K562 (cell line): Measurements from ENCODE around the gene GNAI3. TPM values are rescaled to one million over a fixed set of nuclear protein-coding genes. Genes with fewer than 3 reads are reported as not detected.

Experiments used
- CTBP1 ChIP-seq: fragments of 450-650 bp; IDR thresholded peaks from 2 replicates; pipeline ENCODE4 v1.6.1; 2016; ENCODE audit warnings: borderline replicate concordance
- ETV6 ChIP-seq, 3 experiments: fragments of 150-350 bp in 1 of 3; sonication (generic) in 1 of 3; formaldehyde crosslinking in 1 of 3; IDR thresholded peaks; 2 replicates each; pipeline versions ENCODE4 v1.6.1 to v1.8.0; 2014 to 2022; ENCODE audit warnings: borderline replicate concordance in 2 of 3, low read depth in 2 of 3, antibody characterized with exemption in 1 of 3, low read length in 1 of 3, mild to moderate bottlenecking in 1 of 3, missing genetic modification reagents in 1 of 3
- FOXA3 ChIP-seq, 2 experiments: fragments of 450-650 bp in 1 of 2; sonication (generic) in 1 of 2; formaldehyde crosslinking; IDR thresholded peaks in 1 of 2; conservative IDR thresholded peaks in 1 of 2; 2 replicates each; pipeline versions ENCODE4 v1.4.0 to v1.8.0; 2020 to 2022; ENCODE audit warnings: mild to moderate bottlenecking in 2 of 2, missing genetic modification reagents in 1 of 2
- FOXK1 ChIP-seq: sonication (generic); formaldehyde crosslinking; IDR thresholded peaks from 2 replicates; pipeline ENCODE4 v1.8.0; 2022; ENCODE audit warnings: missing genetic modification reagents, mild to moderate bottlenecking, borderline replicate concordance
- GABPB1 ChIP-seq: sonication (generic); formaldehyde crosslinking; IDR thresholded peaks from 2 replicates; pipeline ENCODE4 v1.8.0; 2022; ENCODE audit warnings: mild to moderate bottlenecking, missing genetic modification reagents
- HDAC1 ChIP-seq, 2 experiments: fragments of 450-650 bp; IDR thresholded peaks; 2 replicates each; pipeline ENCODE4 v1.6.1; 2016 to 2017; ENCODE audit warnings: inconsistent platforms in 1 of 2, mild to moderate bottlenecking in 1 of 2, moderate library complexity in 1 of 2
- HDGF ChIP-seq: fragments of 450-650 bp; IDR thresholded peaks from 2 replicates; pipeline ENCODE4 v1.6.1; 2016
- MEF2A ChIP-seq: IDR thresholded peaks from 2 replicates; pipeline ENCODE4 v1.6.1; 2011; ENCODE audit warnings: low read depth, mild to moderate bottlenecking, low read length, moderate library complexity; ENCODE audit not compliant: control insufficient read depth
- NEUROD1 ChIP-seq: fragments of 150-350 bp; IDR thresholded peaks from 2 replicates; pipeline ENCODE4 v1.6.1; 2014; ENCODE audit warnings: borderline replicate concordance, low read length, low read depth; ENCODE audit not compliant: partially characterized antibody
- PCBP1 ChIP-seq: fragments of 200-400 bp; formaldehyde crosslinking; IDR thresholded peaks from 2 replicates; pipeline ENCODE4 v1.6.1; 2018; ENCODE audit warnings: mild to moderate bottlenecking, low read depth, low read length; ENCODE audit not compliant: poor library complexity, severe bottlenecking
- polyA plus RNA-seq, 8 experiments: library from polyadenylated mRNA; depleted of rRNA in 4 of 8; stranded (reverse) in 5 of 8; unstranded in 3 of 8; fragments of >200 nt; fragmentation: Nextera tagmentation in 2 of 8; fragmentation: Illumina TruSeq in 1 of 8; extraction: Ambion mirVana in 2 of 8; extraction: Trizol in 1 of 8; gene quantifications; 2 replicates each; pipeline versions ENCODE4 v1.2.1 to v1.2.3, GENCODE V29; 2011 to 2014; ENCODE audit warnings: inconsistent platforms in 1 of 8, missing spikeins in 1 of 8
- total RNA-seq, 7 experiments: library from RNA; depleted of rRNA in 6 of 7; stranded (reverse); fragments of >200 nt in 6 of 7; fragmentation: Illumina TruSeq in 2 of 7; extraction: Trizol in 2 of 7; gene quantifications; 2 replicates each; pipeline versions ENCODE4 v1.2.1 to v1.2.3, GENCODE V29; 2011 to 2021; ENCODE audit warnings: low replicate concordance in 1 of 7
- TF ChIP-seq, protein P1 (sequence below): fragments of 250-450 bp; sonication (Bioruptor Pico); IDR thresholded peaks from 2 replicates; pipeline ENCODE4 v1.6.1; 2021; ENCODE audit warnings: mild to moderate bottlenecking
- TF ChIP-seq, protein P2 (sequence below), 3 experiments: fragments of 200-800 bp in 1 of 3; fragments of 250-450 bp in 1 of 3; fragments of 450-650 bp in 1 of 3; sonication (Bioruptor Pico) in 1 of 3; sonication (Bioruptor generic) in 1 of 3; formaldehyde crosslinking in 1 of 3; IDR thresholded peaks; 2 replicates each; pipeline versions ENCODE4 v1.6.1 to v1.8.0; 2016 to 2022; ENCODE audit warnings: mild to moderate bottlenecking in 2 of 3, missing genetic modification characterization in 2 of 3, missing compliant biosample characterization in 1 of 3, moderate library complexity in 1 of 3
- TF ChIP-seq, protein P3 (sequence below): fragments of 450-650 bp; IDR thresholded peaks from 2 replicates; pipeline ENCODE4 v1.6.1; 2017; ENCODE audit warnings: mild to moderate bottlenecking, moderate library complexity
- TF ChIP-seq, protein P4 (sequence below): fragments of 250-450 bp; sonication (Bioruptor Pico); IDR thresholded peaks from 2 replicates; pipeline ENCODE4 v1.5.0; 2021
- TF ChIP-seq, protein P5 (sequence below): fragments of 250-450 bp; sonication (Bioruptor Pico); IDR thresholded peaks from 2 replicates; pipeline ENCODE4 v1.4.0; 2020; ENCODE audit warnings: mild to moderate bottlenecking, moderate library complexity, borderline replicate concordance

Gene GNAI3
- total and polyA plus RNA-seq, 9 of the 15 experiments (the other 6 are each of a cell fraction or from before 2014, with no cell fraction given): 6.3 to 13.2 (median 8.9) TPM

DNA sequence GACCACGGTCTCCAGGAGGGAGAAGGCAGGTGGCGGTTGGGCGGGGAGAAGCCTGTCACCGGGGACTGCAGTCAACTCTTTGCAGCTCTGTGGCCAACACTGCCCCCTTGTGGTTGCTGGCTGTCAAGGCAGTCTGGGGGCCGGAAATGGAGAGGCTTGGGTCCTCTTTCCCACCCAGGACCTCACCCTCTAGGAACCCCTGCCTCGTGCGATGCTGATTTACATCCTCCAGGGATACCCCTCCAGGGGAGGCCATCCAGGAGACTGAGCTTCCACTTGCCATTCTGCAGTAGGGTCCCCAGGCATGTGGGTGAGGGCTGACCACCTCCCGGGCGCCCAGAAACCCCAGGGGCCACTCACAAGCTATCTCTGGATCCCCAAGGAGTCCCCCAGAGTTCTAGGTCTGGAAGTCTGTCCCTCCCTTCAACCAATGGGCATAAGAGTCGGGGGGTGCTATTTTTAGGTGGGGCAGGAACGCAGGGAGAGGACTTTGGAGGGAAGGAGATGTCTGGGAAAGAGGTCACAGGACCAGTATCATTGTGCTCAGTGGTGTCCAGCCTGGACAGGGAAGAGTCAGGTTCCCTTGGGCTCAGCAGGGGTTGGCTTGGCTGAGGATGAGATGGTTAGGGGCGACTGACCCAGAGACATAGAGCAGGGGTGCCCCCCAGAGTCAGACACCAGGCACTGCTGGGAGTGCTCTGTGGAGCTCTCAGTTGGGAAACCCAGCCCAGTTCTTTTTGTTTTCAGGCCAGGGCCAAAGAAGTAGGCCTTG lies 15.9 kb upstream of the GNAI3 start (continued):
- TF ChIP-seq, protein P1, sequence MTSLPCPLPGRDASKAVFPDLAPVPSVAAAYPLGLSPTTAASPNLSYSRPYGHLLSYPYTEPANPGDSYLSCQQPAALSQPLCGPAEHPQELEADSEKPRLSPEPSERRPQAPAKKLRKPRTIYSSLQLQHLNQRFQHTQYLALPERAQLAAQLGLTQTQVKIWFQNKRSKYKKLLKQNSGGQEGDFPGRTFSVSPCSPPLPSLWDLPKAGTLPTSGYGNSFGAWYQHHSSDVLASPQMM: no peak
- TF ChIP-seq MEF2A: no peak
- TF ChIP-seq, protein P2, sequence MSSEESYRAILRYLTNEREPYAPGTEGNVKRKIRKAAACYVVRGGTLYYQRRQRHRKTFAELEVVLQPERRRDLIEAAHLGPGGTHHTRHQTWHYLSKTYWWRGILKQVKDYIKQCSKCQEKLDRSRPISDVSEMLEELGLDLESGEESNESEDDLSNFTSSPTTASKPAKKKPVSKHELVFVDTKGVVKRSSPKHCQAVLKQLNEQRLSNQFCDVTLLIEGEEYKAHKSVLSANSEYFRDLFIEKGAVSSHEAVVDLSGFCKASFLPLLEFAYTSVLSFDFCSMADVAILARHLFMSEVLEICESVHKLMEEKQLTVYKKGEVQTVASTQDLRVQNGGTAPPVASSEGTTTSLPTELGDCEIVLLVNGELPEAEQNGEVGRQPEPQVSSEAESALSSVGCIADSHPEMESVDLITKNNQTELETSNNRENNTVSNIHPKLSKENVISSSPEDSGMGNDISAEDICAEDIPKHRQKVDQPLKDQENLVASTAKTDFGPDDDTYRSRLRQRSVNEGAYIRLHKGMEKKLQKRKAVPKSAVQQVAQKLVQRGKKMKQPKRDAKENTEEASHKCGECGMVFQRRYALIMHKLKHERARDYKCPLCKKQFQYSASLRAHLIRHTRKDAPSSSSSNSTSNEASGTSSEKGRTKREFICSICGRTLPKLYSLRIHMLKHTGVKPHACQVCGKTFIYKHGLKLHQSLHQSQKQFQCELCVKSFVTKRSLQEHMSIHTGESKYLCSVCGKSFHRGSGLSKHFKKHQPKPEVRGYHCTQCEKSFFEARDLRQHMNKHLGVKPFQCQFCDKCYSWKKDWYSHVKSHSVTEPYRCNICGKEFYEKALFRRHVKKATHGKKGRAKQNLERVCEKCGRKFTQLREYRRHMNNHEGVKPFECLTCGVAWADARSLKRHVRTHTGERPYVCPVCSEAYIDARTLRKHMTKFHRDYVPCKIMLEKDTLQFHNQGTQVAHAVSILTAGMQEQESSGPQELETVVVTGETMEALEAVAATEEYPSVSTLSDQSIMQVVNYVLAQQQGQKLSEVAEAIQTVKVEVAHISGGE (CRISPR knock-in tag; IDR thresholded peaks at IDR 0.05): no peak
- peak; percentile 61; the same call in 1 of the 2 replicates for TF ChIP-seq HDGF
- peak; percentile 62; the same call in 1 of the 2 replicates for TF ChIP-seq CTBP1
- peak in 1 of 2 experiments; percentile 48; a peak in 1 of 4 replicates for TF ChIP-seq HDAC1 (IDR thresholded peaks at IDR 0.05)
- peak; percentile 82; the same call in 1 of the 2 replicates for TF ChIP-seq FOXK1
- no peak for TF ChIP-seq NEUROD1
- TF ChIP-seq, protein P3, sequence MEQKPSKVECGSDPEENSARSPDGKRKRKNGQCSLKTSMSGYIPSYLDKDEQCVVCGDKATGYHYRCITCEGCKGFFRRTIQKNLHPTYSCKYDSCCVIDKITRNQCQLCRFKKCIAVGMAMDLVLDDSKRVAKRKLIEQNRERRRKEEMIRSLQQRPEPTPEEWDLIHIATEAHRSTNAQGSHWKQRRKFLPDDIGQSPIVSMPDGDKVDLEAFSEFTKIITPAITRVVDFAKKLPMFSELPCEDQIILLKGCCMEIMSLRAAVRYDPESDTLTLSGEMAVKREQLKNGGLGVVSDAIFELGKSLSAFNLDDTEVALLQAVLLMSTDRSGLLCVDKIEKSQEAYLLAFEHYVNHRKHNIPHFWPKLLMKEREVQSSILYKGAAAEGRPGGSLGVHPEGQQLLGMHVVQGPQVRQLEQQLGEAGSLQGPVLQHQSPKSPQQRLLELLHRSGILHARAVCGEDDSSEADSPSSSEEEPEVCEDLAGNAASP: no peak
- no peak for TF ChIP-seq PCBP1
- no peak for TF ChIP-seq FOXA3 (CRISPR knock-in tag; conservative IDR thresholded peaks at IDR 0.05 in 1 of 2, IDR thresholded peaks at IDR 0.05 in 1 of 2)
- TF ChIP-seq ETV6 (IDR thresholded peaks at IDR 0.05; ENCODE audit: borderline replicate concordance in 1 of 2, low read depth in 2 of 2, low read length in 1 of 2): no peak
- TF ChIP-seq ETV6 (CRISPR knock-in tag; IDR thresholded peaks at IDR 0.05; ENCODE audit: borderline replicate concordance): peak; percentile 70; the same call in 1 of the 2 replicates
- TF ChIP-seq GABPB1 (CRISPR knock-in tag): peak; percentile 78
- TF ChIP-seq, protein P4, sequence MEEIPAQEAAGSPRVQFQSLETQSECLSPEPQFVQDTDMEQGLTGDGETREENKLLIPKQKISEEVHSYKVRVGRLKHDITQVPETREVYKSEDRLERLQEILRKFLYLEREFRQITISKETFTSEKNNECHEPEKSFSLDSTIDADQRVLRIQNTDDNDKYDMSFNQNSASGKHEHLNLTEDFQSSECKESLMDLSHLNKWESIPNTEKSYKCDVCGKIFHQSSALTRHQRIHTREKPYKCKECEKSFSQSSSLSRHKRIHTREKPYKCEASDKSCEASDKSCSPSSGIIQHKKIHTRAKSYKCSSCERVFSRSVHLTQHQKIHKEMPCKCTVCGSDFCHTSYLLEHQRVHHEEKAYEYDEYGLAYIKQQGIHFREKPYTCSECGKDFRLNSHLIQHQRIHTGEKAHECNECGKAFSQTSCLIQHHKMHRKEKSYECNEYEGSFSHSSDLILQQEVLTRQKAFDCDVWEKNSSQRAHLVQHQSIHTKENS (CRISPR knock-in tag): no peak
- TF ChIP-seq, protein P5, sequence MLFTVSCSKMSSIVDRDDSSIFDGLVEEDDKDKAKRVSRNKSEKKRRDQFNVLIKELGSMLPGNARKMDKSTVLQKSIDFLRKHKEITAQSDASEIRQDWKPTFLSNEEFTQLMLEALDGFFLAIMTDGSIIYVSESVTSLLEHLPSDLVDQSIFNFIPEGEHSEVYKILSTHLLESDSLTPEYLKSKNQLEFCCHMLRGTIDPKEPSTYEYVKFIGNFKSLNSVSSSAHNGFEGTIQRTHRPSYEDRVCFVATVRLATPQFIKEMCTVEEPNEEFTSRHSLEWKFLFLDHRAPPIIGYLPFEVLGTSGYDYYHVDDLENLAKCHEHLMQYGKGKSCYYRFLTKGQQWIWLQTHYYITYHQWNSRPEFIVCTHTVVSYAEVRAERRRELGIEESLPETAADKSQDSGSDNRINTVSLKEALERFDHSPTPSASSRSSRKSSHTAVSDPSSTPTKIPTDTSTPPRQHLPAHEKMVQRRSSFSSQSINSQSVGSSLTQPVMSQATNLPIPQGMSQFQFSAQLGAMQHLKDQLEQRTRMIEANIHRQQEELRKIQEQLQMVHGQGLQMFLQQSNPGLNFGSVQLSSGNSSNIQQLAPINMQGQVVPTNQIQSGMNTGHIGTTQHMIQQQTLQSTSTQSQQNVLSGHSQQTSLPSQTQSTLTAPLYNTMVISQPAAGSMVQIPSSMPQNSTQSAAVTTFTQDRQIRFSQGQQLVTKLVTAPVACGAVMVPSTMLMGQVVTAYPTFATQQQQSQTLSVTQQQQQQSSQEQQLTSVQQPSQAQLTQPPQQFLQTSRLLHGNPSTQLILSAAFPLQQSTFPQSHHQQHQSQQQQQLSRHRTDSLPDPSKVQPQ (CRISPR knock-in tag): no peak
